Smooth muscle cell (in vitro differentiated cells): ENCODE measurements around the gene PAGE5. TPM values are rescaled to one million over a fixed set of nuclear protein-coding genes. Genes with fewer than 3 reads are reported as not detected.

Experiments used
- DNase-seq: peaks from one replicate; lab custom pipeline; 2025; ENCODE audit not compliant: unreplicated experiment; lab: John Stamatoyannopoulos, UW
- H2AFZ ChIP-seq: fragments of 200-600 bp; sonication (generic); 2 replicates; pipeline ENCODE4 v1.6.0; 2016; ENCODE audit warnings: antibody characterized with exemption, low read depth, mild to moderate bottlenecking
- H3F3A ChIP-seq: fragments of 200-600 bp; sonication (generic); 2 replicates; pipeline ENCODE4 v1.6.0; 2017; ENCODE audit warnings: antibody characterized with exemption, low read depth
- H3K27ac ChIP-seq: fragments of 200-600 bp; sonication (generic); 2 replicates; pipeline ENCODE4 v1.5.1; 2016; ENCODE audit warnings: low read depth, mild to moderate bottlenecking
- H3K27me3 ChIP-seq: fragments of 200-600 bp; sonication (generic); 2 replicates; pipeline ENCODE4 v1.6.1; 2016; ENCODE audit warnings: low read depth, mild to moderate bottlenecking
- H3K36me3 ChIP-seq: fragments of 200-600 bp; sonication (generic); 2 replicates; pipeline ENCODE4 v1.5.1; 2016; ENCODE audit warnings: low read depth
- H3K4me1 ChIP-seq: fragments of 200-600 bp; sonication (generic); 2 replicates; pipeline ENCODE4 v1.5.1; 2016; ENCODE audit warnings: low read depth
- H3K4me2 ChIP-seq: fragments of 200-600 bp; sonication (generic); 2 replicates; pipeline ENCODE4 v1.6.0; 2016; ENCODE audit warnings: mild to moderate bottlenecking
- H3K4me3 ChIP-seq: fragments of 200-600 bp; sonication (generic); 2 replicates; pipeline ENCODE4 v1.5.1; 2016; ENCODE audit warnings: mild to moderate bottlenecking
- H3K79me2 ChIP-seq: fragments of 200-600 bp; sonication (generic); 2 replicates; pipeline ENCODE4 v1.6.0; 2016; ENCODE audit warnings: low read depth, mild to moderate bottlenecking
- H3K9ac ChIP-seq: fragments of 200-600 bp; sonication (generic); 2 replicates; pipeline ENCODE4 v1.6.0; 2016; ENCODE audit warnings: low read depth
- H3K9me3 ChIP-seq: fragments of 200-600 bp; sonication (generic); replicated peaks from 2 replicates; pipeline ENCODE4 v1.5.1; 2016; ENCODE audit warnings: low read depth
- H4K20me1 ChIP-seq: fragments of 200-600 bp; sonication (generic); 2 replicates; pipeline ENCODE4 v1.6.0; 2016; ENCODE audit warnings: low read depth
- WGBS: methylation state at CpG from one replicate; pipeline ENCODE4 v1.1.7; 2016; ENCODE audit warnings: low lambda C conversion rate; 5-methylcytosine and 5-hydroxymethylcytosine counted together
- polyA plus RNA-seq: library from polyadenylated mRNA; unstranded; fragments of >200 nt; fragmentation: Nextera tagmentation; extraction: Ambion mirVana; gene quantifications from 2 replicates; pipeline ENCODE4 v1.2.1, GENCODE V29; 2016
- total RNA-seq: library from RNA; depleted of rRNA; stranded (reverse); fragments of >200 nt; gene quantifications from 2 replicates; pipeline ENCODE4 v1.2.3, GENCODE V29; 2014
- TF ChIP-seq, protein P1 (sequence below): fragments of 200-600 bp; sonication (generic); IDR thresholded peaks from 2 replicates; pipeline ENCODE4 v1.5.1; 2017; ENCODE audit warnings: borderline replicate concordance, mild to moderate bottlenecking, antibody characterized with exemption; ENCODE audit not compliant: insufficient read depth, poor library complexity, severe bottlenecking

Gene PAGE5
- total and polyA plus RNA-seq, 2 experiments from 2014 or later: not detected

GRCh38 chrX:55213381-55213780 lies 6.8 kb upstream of the PAGE5 start:
- Histone ChIP-seq H4K20me1 (no peaks in the 10 kb centered on the region), H3K36me3 (no peaks in the 10 kb centered on the region), H3K9me3 (no peaks in the 10 kb centered on the region), H3K79me2 (no peaks in the 10 kb centered on the region), H3K4me1 (no peaks in the 10 kb centered on the region), H3K9ac (no peak overlapping the region), H3K27me3 (no peaks in the 10 kb centered on the region), H2AFZ (no peak overlapping the region), H3K27ac (no peak overlapping the region), H3K4me3 (no peak overlapping the region), H3K4me2 (no peak overlapping the region), H3F3A (no peaks in the 10 kb centered on the region)
- no peak for DNase-seq
- TF ChIP-seq, protein P1, sequence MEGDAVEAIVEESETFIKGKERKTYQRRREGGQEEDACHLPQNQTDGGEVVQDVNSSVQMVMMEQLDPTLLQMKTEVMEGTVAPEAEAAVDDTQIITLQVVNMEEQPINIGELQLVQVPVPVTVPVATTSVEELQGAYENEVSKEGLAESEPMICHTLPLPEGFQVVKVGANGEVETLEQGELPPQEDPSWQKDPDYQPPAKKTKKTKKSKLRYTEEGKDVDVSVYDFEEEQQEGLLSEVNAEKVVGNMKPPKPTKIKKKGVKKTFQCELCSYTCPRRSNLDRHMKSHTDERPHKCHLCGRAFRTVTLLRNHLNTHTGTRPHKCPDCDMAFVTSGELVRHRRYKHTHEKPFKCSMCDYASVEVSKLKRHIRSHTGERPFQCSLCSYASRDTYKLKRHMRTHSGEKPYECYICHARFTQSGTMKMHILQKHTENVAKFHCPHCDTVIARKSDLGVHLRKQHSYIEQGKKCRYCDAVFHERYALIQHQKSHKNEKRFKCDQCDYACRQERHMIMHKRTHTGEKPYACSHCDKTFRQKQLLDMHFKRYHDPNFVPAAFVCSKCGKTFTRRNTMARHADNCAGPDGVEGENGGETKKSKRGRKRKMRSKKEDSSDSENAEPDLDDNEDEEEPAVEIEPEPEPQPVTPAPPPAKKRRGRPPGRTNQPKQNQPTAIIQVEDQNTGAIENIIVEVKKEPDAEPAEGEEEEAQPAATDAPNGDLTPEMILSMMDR: no peak
- 89% methylated on average over 3 of the region's 3 CpGs for WGBS

DNA sequence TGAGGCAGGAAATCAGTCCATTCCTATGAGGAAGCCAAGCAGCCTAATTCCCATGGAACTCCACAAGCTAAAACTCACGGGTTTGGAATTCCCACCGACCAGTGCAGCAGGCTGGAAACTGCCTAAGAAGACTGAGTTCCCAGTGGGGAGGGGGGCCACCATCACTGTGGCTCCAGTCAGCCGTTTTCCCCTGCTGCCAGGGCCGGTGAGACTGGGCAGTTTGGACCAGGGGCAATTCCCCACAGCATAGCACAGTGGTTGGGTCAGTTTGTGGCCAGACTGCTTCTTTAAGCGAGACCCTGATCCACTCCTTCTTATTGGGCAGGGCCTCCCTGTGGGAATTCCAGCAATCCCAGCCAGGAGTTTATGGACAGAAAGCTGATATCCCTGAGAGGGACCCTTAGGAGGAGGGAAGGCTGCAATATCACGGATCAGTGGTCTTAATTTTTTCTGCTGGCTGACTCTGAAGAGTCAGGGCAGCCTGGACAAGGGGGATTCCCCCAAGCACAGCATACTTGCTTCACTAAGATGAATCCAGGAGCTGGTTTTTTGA lies 20.7 kb downstream of the PAGE5 start:
- WGBS: 53% methylated on average over 6 of the region's 6 CpGs

DNA sequence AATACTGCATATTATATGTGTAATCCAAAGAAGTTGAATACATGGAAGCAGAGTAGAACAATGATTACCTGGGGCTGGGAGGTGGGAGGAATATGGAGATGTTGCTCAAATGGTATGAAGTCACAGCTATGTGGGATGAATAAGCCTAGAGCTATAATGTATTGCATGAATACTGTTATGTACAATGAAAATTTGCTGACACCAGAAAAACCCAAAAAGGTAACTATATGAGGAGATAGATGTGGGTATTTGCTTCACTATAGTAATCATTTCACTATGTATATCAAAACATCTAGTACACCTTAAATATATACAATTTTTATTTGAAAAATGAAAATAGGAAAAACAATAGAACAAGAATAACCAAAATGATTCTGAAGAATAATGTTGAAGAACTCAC lies 33.4 kb downstream of the PAGE5 start:
- Histone ChIP-seq H3K4me3 (no peak overlapping the region), H3K79me2 (no peaks in the 10 kb centered on the region), H3K4me2 (no peak overlapping the region), H3K9me3 (no peaks in the 10 kb centered on the region), H4K20me1 (no peaks in the 10 kb centered on the region), H3K27me3 (no peaks in the 10 kb centered on the region), H3K27ac (no peak overlapping the region), H3K9ac (no peak overlapping the region), H2AFZ (no peak overlapping the region), H3K4me1 (no peaks in the 10 kb centered on the region), H3F3A (no peaks in the 10 kb centered on the region), H3K36me3 (no peaks in the 10 kb centered on the region)
- DNase-seq: no peak
- TF ChIP-seq, protein P1: no peak

More for the DNA sequence above, 20.7 kb downstream of the PAGE5 start:
- H3K27me3 ChIP-seq: no peaks in the 10 kb centered on the region
- TF ChIP-seq, protein P1: no peak
- H3K4me3 ChIP-seq: no peak overlapping the region
- H3K4me2 ChIP-seq: no peak overlapping the region
- H3F3A ChIP-seq: no peaks in the 10 kb centered on the region
- no peak overlapping the region for H3K27ac ChIP-seq
- H2AFZ ChIP-seq: no peak overlapping the region
- no peak overlapping the region for H3K9ac ChIP-seq
- H3K79me2 ChIP-seq: no peaks in the 10 kb centered on the region
- H4K20me1 ChIP-seq: no peaks in the 10 kb centered on the region
- peaks cover 3% of the 10 kb centered on the region for H3K9me3 ChIP-seq
- no peak for DNase-seq
- H3K36me3 ChIP-seq: no peaks in the 10 kb centered on the region
- H3K4me1 ChIP-seq: no peaks in the 10 kb centered on the region

DNA sequence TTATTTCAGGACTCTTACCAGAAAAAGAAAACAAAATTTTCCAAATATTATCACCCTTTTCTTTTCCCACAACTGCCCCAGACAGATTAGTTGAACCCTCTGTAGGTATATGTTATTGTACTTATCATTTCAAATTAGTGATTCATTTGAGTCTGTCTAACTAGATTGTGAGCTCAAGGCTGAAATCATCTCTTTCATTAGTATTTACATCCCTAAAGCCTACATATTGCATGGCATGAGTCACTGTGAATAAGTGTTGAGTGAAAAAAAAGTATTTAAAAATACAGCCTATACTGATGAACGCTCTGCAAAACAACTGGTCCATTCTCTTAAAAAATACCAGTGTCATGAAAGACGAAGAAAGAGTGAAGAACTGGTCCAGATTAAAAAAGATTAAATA lies 40.7 kb downstream of the PAGE5 start:
- Histone ChIP-seq H3K4me1 (no peaks in the 10 kb centered on the region), H3K27me3 (no peaks in the 10 kb centered on the region), H3K27ac (no peak overlapping the region), H3K9me3 (no peaks in the 10 kb centered on the region), H3K79me2 (no peaks in the 10 kb centered on the region), H4K20me1 (no peaks in the 10 kb centered on the region), H3K36me3 (no peaks in the 10 kb centered on the region), H2AFZ (no peak overlapping the region), H3K4me2 (no peak overlapping the region), H3F3A (no peaks in the 10 kb centered on the region), H3K9ac (no peak overlapping the region), H3K4me3 (no peak overlapping the region)
- 62% methylated on average over 2 of the region's 2 CpGs for WGBS
- TF ChIP-seq, protein P1: no peak
- no peak for DNase-seq
